Measurements from ENCODE around the gene SLC8A3.

Gene SLC8A3

GRCh38 chr14:70130482-70130881 is 58.3 kb downstream of the SLC8A3 start:
- no peak for DNase-seq (ENCODE audit: low spot score)
- ChIA-PET CTCF (no interaction called here), POLR2A (ENCODE audit: low non-redundant PET) (no interaction called here)
- TF ChIP-seq, protein P1, sequence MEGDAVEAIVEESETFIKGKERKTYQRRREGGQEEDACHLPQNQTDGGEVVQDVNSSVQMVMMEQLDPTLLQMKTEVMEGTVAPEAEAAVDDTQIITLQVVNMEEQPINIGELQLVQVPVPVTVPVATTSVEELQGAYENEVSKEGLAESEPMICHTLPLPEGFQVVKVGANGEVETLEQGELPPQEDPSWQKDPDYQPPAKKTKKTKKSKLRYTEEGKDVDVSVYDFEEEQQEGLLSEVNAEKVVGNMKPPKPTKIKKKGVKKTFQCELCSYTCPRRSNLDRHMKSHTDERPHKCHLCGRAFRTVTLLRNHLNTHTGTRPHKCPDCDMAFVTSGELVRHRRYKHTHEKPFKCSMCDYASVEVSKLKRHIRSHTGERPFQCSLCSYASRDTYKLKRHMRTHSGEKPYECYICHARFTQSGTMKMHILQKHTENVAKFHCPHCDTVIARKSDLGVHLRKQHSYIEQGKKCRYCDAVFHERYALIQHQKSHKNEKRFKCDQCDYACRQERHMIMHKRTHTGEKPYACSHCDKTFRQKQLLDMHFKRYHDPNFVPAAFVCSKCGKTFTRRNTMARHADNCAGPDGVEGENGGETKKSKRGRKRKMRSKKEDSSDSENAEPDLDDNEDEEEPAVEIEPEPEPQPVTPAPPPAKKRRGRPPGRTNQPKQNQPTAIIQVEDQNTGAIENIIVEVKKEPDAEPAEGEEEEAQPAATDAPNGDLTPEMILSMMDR (conservative IDR thresholded peaks at IDR 0.05; ENCODE audit: low read depth) = no peak
- H3K27ac ChIP-seq = no peak overlapping the region

DNA sequence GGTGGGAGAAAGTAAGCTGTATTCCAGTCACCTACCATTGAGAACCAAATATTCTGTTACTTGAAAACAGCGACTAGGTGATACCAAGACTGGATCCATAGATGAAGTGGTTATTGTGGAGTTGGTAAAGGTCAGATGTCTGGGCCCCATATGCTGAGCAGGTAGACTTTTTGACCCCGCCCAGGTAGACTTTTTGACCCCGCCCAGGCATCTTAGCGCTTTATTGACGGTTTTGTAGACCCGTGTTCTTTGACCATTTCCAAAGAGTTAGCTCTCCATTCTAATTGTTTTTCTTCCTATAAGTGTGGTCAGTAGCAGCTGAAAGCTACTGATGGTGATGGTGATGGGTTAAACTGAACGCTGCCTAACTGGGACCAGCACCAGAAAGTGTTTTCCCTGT is 61.6 kb downstream of the SLC8A3 start:
- no peak for DNase-seq (ENCODE audit: low spot score)
- ChIA-PET POLR2A (ENCODE audit: low non-redundant PET) (no interaction called here), CTCF (interaction anchor here (0.6 kb wide), 1 partner anchor 323 kb away, joined by 3 read pairs; no protein-coding TSS in a partner anchor)
- H3K27ac ChIP-seq = no peak overlapping the region
- TF ChIP-seq, protein P1 (conservative IDR thresholded peaks at IDR 0.05; ENCODE audit: low read depth) = no peak

GRCh38 chr14:70123796-70124195 is 65.0 kb downstream of the SLC8A3 start:
- CTCF ChIA-PET = interaction anchor here (0.6 to 1.0 kb wide), 2 partner anchors 24 to 1806 kb away, joined by 3 read pairs; no protein-coding TSS in a partner anchor
- no peak for DNase-seq (ENCODE audit: low spot score)
- POLR2A ChIA-PET (ENCODE audit: low non-redundant PET) = no interaction called here
- TF ChIP-seq, protein P1 (conservative IDR thresholded peaks at IDR 0.05; ENCODE audit: low read depth) = no peak
- H3K27ac ChIP-seq = no peak overlapping the region

DNA sequence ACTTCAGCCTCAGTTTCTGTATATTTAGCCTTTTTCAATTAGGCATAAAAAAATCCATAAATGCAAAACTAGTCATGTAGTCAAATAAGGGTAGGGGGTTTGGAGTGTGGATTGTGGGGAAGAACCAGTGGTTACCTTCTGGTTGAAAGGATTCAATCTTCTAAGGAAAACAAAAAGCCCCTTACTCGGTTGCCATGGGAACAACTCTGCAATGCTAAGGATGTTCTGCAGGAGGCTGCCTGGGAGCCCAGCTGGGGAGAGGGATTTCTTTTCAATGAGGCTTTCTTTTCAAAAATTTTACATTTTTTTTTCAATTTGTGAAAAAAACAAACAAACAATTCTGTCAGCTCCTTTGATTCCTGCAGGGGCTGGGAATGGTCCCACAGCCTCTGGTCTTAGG is 67.2 kb downstream of the SLC8A3 start:
- CTCF ChIA-PET = no interaction called here

DNA sequence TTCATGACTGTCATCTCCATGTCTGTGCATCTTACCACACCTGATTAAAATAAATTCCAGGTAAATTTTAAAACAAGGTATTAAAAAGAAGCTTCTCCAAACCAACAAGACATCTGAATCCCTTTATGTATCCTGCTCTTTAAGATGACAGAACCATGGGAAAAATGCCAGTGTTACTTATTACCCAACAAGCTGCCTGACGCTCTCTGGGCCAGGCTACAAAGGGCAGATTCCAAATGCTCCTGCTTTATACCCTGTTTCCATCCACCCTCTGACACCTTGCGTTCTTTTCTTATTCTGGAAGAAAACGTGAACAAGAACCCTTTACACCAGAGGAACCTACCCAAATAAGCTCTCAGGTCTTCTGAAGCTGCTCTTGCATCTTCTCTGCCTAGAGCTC is 70.7 kb downstream of the SLC8A3 start:
- DNase-seq (ENCODE audit: low spot score) = no peak
- POLR2A ChIA-PET (ENCODE audit: low non-redundant PET) = no interaction called here
- CTCF ChIA-PET = interaction anchor here (0.6 kb wide), 1 partner anchor 1973 kb away, joined by 3 read pairs; no protein-coding TSS in a partner anchor
- TF ChIP-seq, protein P1 (conservative IDR thresholded peaks at IDR 0.05; ENCODE audit: low read depth) = no peak
- H3K27ac ChIP-seq = no peak overlapping the region

More for the DNA sequence above, 67.2 kb downstream of the SLC8A3 start:
- POLR2A ChIA-PET (ENCODE audit: low non-redundant PET) = no interaction called here
- DNase-seq (ENCODE audit: low spot score) = no peak
- H3K27ac ChIP-seq = no peak overlapping the region
- TF ChIP-seq, protein P1 (conservative IDR thresholded peaks at IDR 0.05; ENCODE audit: low read depth) = no peak

GRCh38 chr14:70116278-70116677 is 72.5 kb downstream of the SLC8A3 start:
- TF ChIP-seq, protein P1 (conservative IDR thresholded peaks at IDR 0.05; ENCODE audit: low read depth) = no peak
- H3K27ac ChIP-seq = no peak overlapping the region
- ChIA-PET CTCF (no interaction called here), POLR2A (ENCODE audit: low non-redundant PET) (interaction anchor here (0.7 kb wide), 1 partner anchor 437 kb away, joined by 3 read pairs; no protein-coding TSS in a partner anchor)
- DNase-seq (ENCODE audit: low spot score) = no peak
